ENCODE data around the gene C6orf141.
A peak's percentile ranks its signal among the peaks of the same experiment; 100 is the strongest.

Gene C6orf141

GRCh38 chr6:49535795-49536194 is 14.7 kb upstream of the C6orf141 start:
- DNase-seq (ENCODE audit: low read depth, low spot score) = no peak
- H3K27ac ChIP-seq = no peak overlapping the region

DNA sequence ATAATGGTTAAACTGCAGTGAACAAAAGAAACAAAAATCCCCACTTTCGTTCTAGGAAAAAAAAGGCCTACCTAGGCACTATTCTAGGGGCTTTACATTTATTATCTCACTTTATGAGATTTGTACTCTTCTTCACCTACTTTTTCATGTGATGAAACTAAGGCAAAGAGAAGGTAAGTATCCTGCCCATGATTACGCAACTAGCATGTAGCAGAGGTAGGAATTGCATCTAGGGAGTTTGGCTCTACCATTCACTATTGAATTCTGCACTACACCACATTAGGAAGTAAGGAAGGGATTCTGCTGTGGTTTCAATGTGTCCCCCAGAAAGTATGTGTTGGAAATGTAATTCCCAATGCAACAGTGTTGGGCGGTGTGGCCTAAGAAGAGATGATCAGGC is 11.4 kb upstream of the C6orf141 start:
- DNase-seq (ENCODE audit: low read depth, low spot score) = no peak
- H3K27ac ChIP-seq = no peak overlapping the region

- DNase-seq (ENCODE audit: low read depth, low spot score) = peak; percentile 48
- H3K27ac ChIP-seq = peak overlapping the region; percentile 89
Measured at GRCh38 chr6:49540614-49541013, 9.9 kb upstream of the C6orf141 start.

DNA sequence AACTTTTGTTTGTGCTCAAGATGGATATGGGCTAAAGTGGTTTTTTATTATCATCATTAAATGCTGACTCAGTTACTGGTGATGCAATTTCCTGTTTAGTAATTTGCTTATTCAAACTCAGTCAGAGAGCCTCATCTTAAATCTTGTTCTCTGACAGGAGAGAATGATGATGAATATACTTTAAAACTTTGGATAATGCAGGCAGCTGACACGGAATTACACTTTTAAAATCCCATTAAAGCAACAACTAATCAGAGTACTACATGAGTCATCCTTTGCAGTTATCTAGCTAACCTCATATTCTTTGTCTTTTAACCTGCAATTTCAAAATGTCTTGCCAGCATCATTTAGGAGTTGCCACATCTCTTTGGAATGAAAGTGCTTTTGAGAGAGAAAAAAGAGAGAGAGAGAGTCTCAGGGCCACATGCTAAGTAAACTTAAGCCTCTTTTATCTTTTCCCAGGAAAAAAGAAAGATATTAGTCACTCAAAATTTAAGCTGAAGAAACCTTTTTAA is 9.2 kb upstream of the C6orf141 start:
- peak; percentile 90 for DNase-seq (ENCODE audit: low read depth, low spot score)

DNA sequence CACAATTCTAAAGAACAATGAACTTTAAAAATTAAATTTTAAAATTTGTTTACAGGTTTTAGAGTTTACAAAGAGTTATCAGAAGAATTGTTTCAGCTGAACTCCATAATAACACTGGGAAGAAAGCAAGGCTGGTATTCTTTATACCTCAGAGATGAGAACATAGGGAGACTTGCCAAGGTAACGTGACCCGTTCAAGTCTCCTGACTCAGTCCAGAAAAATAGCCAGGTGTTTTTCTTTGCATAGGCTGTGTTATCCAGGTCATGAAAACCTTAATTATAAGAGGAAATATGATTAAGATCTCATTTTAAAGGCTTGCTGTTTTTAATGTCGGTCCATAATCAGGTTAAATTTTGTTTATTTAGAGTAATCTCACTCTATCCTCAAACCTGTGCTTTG is 8.5 kb upstream of the C6orf141 start:
- peak; percentile 33 for DNase-seq (ENCODE audit: low read depth, low spot score)
- H3K27ac ChIP-seq = peak overlapping the region; percentile 89

More for the DNA sequence above, 9.2 kb upstream of the C6orf141 start:
- H3K27ac ChIP-seq = peak overlapping the region; percentile 89

DNA sequence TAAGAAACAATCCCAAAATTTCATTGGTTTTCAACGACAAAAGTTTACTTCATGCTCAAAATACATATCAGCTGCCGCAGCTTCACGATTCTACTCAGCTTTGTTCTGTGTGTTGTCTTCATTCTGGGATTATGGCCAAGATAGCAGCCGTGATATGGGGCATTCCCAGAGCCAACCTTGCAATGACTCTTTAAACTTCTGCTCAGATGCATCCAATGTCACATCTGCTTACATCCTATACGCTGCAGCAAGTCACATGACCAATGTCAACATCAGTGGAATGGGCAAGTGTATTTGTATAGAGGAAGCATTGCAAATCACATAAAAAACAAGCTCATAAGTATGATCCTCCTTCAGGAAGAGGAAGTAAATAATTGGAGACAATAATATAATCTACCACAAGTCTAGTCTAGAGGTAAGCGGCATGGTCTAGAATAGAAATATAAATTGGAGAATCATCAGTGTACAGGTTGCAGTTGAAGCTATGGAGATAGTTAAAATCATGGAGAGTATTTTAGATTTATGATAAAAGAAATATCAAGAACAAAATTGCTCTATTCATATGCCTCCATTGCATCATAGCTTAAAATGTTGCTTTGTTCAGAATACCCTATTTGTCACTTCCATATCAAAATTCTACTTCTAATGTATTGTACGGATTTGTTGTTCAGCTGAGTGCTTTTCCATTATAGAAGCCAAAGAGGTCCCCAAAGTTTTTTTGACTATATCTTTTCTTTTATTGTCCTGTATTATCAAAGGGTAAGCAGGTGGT is 7.2 kb upstream of the C6orf141 start:
- DNase-seq (ENCODE audit: low read depth, low spot score) = peak; percentile 39
- H3K27ac ChIP-seq = no peak overlapping the region

- no peak overlapping the region for H3K27ac ChIP-seq
- no peak for DNase-seq (ENCODE audit: low read depth, low spot score)
Measured at GRCh38 chr6:49546331-49546730, 4.1 kb upstream of the C6orf141 start.

DNA sequence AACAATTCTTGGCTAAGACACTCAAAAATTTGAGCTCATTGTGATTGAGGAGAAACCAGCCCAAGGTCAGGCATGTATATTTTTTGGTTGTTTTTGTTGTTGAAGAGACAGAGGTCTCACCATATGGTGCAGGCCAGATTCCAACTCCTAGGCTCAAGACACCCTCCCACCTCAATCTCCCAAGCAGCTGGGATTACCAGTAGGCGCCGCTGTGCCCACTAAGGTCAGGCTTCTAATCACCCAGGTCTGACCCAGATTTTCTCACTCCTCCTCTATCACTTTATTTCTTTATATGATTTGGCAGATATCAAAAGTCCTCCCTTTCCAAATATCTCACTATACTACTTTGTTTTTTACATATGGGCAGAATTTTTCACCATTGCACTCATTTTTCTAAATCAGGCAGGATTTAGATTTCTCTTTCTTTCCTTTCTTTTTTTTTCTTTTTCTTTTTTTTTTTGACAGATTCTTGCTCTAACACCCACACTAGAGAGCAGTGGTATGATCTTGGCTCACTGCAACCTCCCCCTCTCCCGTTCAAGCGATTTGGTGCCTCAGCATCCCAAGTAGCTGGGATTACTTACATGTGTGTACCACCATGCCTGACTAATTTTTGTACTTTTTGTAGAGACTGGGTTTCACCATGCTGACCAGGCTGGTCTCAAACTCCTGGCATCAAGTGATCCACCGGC is 1.7 kb upstream of the C6orf141 start:
- no peak for DNase-seq (ENCODE audit: low read depth, low spot score)

GRCh38 chr6:49549691-49550491 is 577 bp upstream of the C6orf141 start:
- no peak for DNase-seq (ENCODE audit: low read depth, low spot score)
- H3K27ac ChIP-seq = peak overlapping the region; percentile 94

More for the DNA sequence above, 1.7 kb upstream of the C6orf141 start:
- no peak overlapping the region for H3K27ac ChIP-seq

- DNase-seq (ENCODE audit: low read depth, low spot score) = no peak
- H3K27ac ChIP-seq = peak overlapping the region; percentile 94
Measured at GRCh38 chr6:49551078-49551865, 804 bp downstream of the C6orf141 start.

- no peak for DNase-seq (ENCODE audit: low read depth, low spot score)
- H3K27ac ChIP-seq = peak overlapping the region; percentile 94
Measured at GRCh38 chr6:49551866-49552129, 1.3 kb downstream of the C6orf141 start.

GRCh38 chr6:49552596-49552995 is 2.1 kb downstream of the C6orf141 start:
- H3K27ac ChIP-seq = peak overlapping the region; percentile 94

GRCh38 chr6:49553384-49553783 is 2.9 kb downstream of the C6orf141 start:
- H3K27ac ChIP-seq = peak overlapping the region; percentile 94
- DNase-seq (ENCODE audit: low read depth, low spot score) = peak; percentile 80

More at GRCh38 chr6:49552596-49552995, 2.1 kb downstream of the C6orf141 start:
- DNase-seq (ENCODE audit: low read depth, low spot score) = no peak

DNA sequence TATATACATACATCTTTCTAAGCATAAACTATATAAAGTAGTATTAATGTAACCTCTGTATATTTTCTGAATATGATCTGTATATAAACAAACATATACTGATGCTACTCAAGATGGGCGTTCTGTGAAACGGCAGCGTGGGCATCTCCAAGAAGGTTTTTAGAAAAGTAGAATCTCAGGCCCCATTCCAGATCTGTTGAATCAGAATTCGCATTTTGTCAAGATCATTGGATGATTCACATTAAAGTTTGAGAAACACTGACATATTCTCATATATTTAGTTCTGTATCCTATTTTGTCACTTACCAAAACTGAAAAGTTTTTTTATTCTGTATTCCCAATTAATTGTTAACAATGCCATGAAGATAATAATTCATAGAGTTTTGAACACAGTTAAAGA is 5.5 kb downstream of the C6orf141 start:
- peak overlapping the region; percentile 94 for H3K27ac ChIP-seq
- no peak for DNase-seq (ENCODE audit: low read depth, low spot score)

GRCh38 chr6:49556429-49556837 is 6.0 kb downstream of the C6orf141 start:
- DNase-seq (ENCODE audit: low read depth, low spot score) = peak; percentile 86

DNA sequence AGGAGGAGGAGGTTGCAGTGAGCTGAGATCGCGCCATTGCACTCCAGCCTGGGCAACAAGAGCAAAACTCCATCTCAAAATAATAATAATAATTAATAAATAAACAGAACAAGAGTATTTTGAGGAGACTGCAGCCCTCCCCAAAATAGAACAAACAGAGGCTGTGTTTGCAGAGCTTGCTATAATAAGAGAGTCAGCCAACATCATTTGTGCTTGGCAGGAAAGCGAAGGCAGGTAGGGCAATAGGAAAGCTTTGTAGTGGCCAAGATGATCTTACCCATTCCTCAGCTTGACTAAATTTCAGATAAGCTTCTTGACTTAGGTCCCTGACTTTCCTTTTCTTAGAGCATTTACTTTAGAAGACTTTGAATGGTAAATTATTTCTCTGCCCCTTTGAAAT is 6.7 kb downstream of the C6orf141 start:
- peak overlapping the region; percentile 94 for H3K27ac ChIP-seq

More at GRCh38 chr6:49556429-49556837, 6.0 kb downstream of the C6orf141 start:
- peak overlapping the region; percentile 94 for H3K27ac ChIP-seq

GRCh38 chr6:49558238-49558637 is 7.8 kb downstream of the C6orf141 start:
- H3K27ac ChIP-seq = peak overlapping the region; percentile 94
- no peak for DNase-seq (ENCODE audit: low read depth, low spot score)

More for the DNA sequence above, 6.7 kb downstream of the C6orf141 start:
- DNase-seq (ENCODE audit: low read depth, low spot score) = no peak

GRCh38 chr6:49563006-49563886 is 12.8 kb downstream of the C6orf141 start:
- DNase-seq (ENCODE audit: low read depth, low spot score) = no peak
- H3K27ac ChIP-seq = peak overlapping the region; percentile 24

DNA sequence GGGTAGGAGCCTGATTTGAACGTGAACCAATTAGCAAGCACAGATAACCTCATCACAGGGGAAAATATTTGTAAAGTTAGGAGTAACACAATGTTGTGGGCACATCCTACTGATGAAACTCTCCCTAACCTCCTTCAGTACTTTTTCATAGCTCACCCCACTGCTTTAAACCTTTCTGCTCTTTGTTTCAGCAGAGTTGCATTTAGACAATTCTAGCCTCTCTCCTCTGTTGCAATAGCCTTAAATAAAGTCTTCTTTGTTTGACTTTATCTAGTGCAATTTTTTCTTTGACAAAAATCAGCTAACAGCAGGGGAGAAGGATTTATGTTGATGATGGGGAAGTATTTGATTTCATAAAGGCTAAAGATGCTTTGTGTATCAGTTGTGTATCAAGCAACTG is 14.1 kb downstream of the C6orf141 start:
- no peak overlapping the region for H3K27ac ChIP-seq
- DNase-seq (ENCODE audit: low read depth, low spot score) = no peak
